Transverse colon (tissue), 4 donors: ENCODE measurements around the gene ANKRD44. TPM values are rescaled to one million over a fixed set of nuclear protein-coding genes. Genes with fewer than 3 reads are reported as not detected.

Experiments
- DNase-seq: peaks from one replicate; pipeline ENCODE4 v3.0.0-alpha.2; 2019
- H3K27ac ChIP-seq, 4 donors: fragments of 200-600 bp; sonication (generic); 2 replicates each; pipeline ENCODE4 v1.5.1; 2016 to 2018; ENCODE audit warnings: inconsistent platforms in 4 of 4
- H3K27me3 ChIP-seq: fragments of 200-600 bp; sonication (generic); 2 replicates; pipeline ENCODE4 v1.5.1; 2017; ENCODE audit warnings: inconsistent platforms
- H3K36me3 ChIP-seq, 4 donors: fragments of 200-600 bp; sonication (generic); 2 replicates each; pipeline ENCODE4 v1.5.1; 2017 to 2019; ENCODE audit warnings: inconsistent platforms in 4 of 4
- H3K4me1 ChIP-seq, 4 donors: fragments of 200-600 bp; sonication (generic); 2 replicates each; pipeline ENCODE4 v1.5.1; 2017 to 2020; ENCODE audit warnings: inconsistent platforms in 4 of 4
- H3K4me3 ChIP-seq, 4 donors: fragments of 200-600 bp; sonication (generic); 1 replicate in 1 of 4; 2 replicates in 3 of 4; pipeline versions ENCODE4 v1.5.1 to v1.6.1; 2017 to 2019; ENCODE audit warnings: inconsistent platforms in 4 of 4
- H3K9me3 ChIP-seq, 2 donors: fragments of 200-600 bp; sonication (generic); 2 replicates each; pipeline ENCODE4 v1.5.1; 2017 to 2019; ENCODE audit warnings: inconsistent platforms in 2 of 2
- CTCF ChIP-seq, 5 experiments: fragments of 200-600 bp in 3 of 5; fragments of 450-650 bp in 2 of 5; sonication (generic) in 3 of 5; IDR thresholded peaks; 1 replicate in 2 of 5; 2 replicates in 3 of 5; pipeline ENCODE4 v1.5.1; 2016 to 2017; ENCODE audit warnings: antibody characterized with exemption in 5 of 5, inconsistent platforms in 3 of 5, mild to moderate bottlenecking in 2 of 5, moderate library complexity in 1 of 5
- EP300 ChIP-seq: sonication (generic); formaldehyde crosslinking; IDR thresholded peaks from one replicate; pipeline ENCODE4 v1.6.1; 2017; ENCODE audit warnings: antibody characterized with exemption, low read depth
- POLR2A ChIP-seq: fragments of 450-650 bp; IDR thresholded peaks from one replicate; pipeline ENCODE4 v1.6.1; 2016; ENCODE audit warnings: antibody characterized with exemption, mild to moderate bottlenecking, moderate library complexity
- POLR2AphosphoS5 ChIP-seq, 3 donors: sonication (generic); formaldehyde crosslinking; IDR thresholded peaks; one replicate each; pipeline ENCODE4 v1.6.1; 2016; ENCODE audit warnings: antibody characterized with exemption in 3 of 3
- WGBS, 2 donors: methylation state at CpG; one replicate each; pipeline ENCODE4 v1.1.5; 2018; ENCODE audit warnings: low coverage in 1 of 2; 5-methylcytosine and 5-hydroxymethylcytosine counted together
- in situ Hi-C, 4 donors: fragments of 200-750 bp; cut with MboI; loops; one replicate each; pipeline versions ENCODE4 v1.15.0 to v1.15.1; 2017; ENCODE audit warnings: low sequenced_read_pairs in 3 of 4, low pct_ligation_motif_present in 1 of 4, low pct_unique_long_range_greater_than_20kb in 1 of 4
- intact Hi-C: fragments of 100-400 bp; cut with DNase I; formaldehyde crosslinking; loops from one replicate; pipeline ENCODE4 v1.15.1; 2023; ENCODE audit warnings: low total_unique reads
- total RNA-seq, 4 donors: library from RNA; depleted of rRNA; stranded (reverse); fragments of >200 nt; gene quantifications; one replicate each; pipeline ENCODE4 v1.1.0, GENCODE V29; 2016

The ANKRD44 gene
- total RNA-seq, 4 donors from 2014 or later: 13.9 to 46.8 (median 27.5) TPM

- WGBS, 2 donors: 87 to 92% methylated on average over 5 of the region's 5 CpGs
- Histone ChIP-seq H3K36me3 (no peaks in the 10 kb centered on the region), H3K27me3 (no peaks in the 10 kb centered on the region), H3K4me3 (no peak overlapping the region), H3K27ac (no peak overlapping the region), H3K4me1 (peaks cover 0 to 4% (median 2%) of the 10 kb centered on the region in 4 donors), H3K9me3 (no peaks in the 10 kb centered on the region)
- intact Hi-C loops: no loop called here
- in situ Hi-C loops: no loop called here
- TF ChIP-seq CTCF (IDR thresholded peaks at IDR 0.05): no peak
- TF ChIP-seq EP300: no peak
- no peak for TF ChIP-seq POLR2AphosphoS5 (IDR thresholded peaks at IDR 0.05)
- TF ChIP-seq POLR2A: no peak
- DNase-seq: no peak
Observed at GRCh38 chr2:197034292-197034691, 276.3 kb downstream of the ANKRD44 start.

GRCh38 chr2:197033222-197033621 is 277.4 kb downstream of the ANKRD44 start:
- Histone ChIP-seq H3K9me3 (no peaks in the 10 kb centered on the region), H3K4me3 (no peak overlapping the region), H3K4me1 (peaks cover 0 to 4% (median 2%) of the 10 kb centered on the region in 4 donors), H3K27me3 (no peaks in the 10 kb centered on the region), H3K36me3 (no peaks in the 10 kb centered on the region), H3K27ac (no peak overlapping the region)
- in situ Hi-C loops: no loop called here
- 77 to 100% methylated on average over 1 to 2 of the region's 2 CpGs for WGBS, 2 donors
- intact Hi-C loops: no loop called here
- DNase-seq: no peak
- TF ChIP-seq CTCF (IDR thresholded peaks at IDR 0.05) (no peak), EP300 (no peak), POLR2AphosphoS5 (IDR thresholded peaks at IDR 0.05) (no peak), POLR2A (no peak)

GRCh38 chr2:197031803-197032202 is 278.8 kb downstream of the ANKRD44 start:
- in situ Hi-C loops: no loop called here
- Histone ChIP-seq H3K27ac (no peak overlapping the region), H3K9me3 (no peaks in the 10 kb centered on the region), H3K4me1 (peaks cover 0 to 4% (median 2%) of the 10 kb centered on the region in 4 donors), H3K36me3 (no peaks in the 10 kb centered on the region), H3K4me3 (no peak overlapping the region), H3K27me3 (no peaks in the 10 kb centered on the region)
- intact Hi-C loops: no loop called here
- DNase-seq: no peak
- TF ChIP-seq POLR2AphosphoS5 (IDR thresholded peaks at IDR 0.05) (no peak), POLR2A (no peak), EP300 (no peak), CTCF (IDR thresholded peaks at IDR 0.05) (no peak)

- Histone ChIP-seq H3K4me1 (peaks cover 0 to 4% (median 2%) of the 10 kb centered on the region in 4 donors), H3K36me3 (no peaks in the 10 kb centered on the region), H3K9me3 (no peaks in the 10 kb centered on the region), H3K27me3 (no peaks in the 10 kb centered on the region), H3K27ac (no peak overlapping the region), H3K4me3 (no peak overlapping the region)
- WGBS, 2 donors: 40 to 70% methylated on average over 1 to 3 of the region's 3 CpGs
- in situ Hi-C loops (no loop called here), intact Hi-C loops (no loop called here)
- no peak for DNase-seq
- TF ChIP-seq POLR2AphosphoS5 (IDR thresholded peaks at IDR 0.05): no peak
- no peak for TF ChIP-seq POLR2A
- no peak for TF ChIP-seq CTCF (IDR thresholded peaks at IDR 0.05)
- no peak for TF ChIP-seq EP300
Observed at GRCh38 chr2:197030090-197030489, 280.5 kb downstream of the ANKRD44 start.
